ENCODE measurements around the gene PTPRK.

PTPRK gene

DNA sequence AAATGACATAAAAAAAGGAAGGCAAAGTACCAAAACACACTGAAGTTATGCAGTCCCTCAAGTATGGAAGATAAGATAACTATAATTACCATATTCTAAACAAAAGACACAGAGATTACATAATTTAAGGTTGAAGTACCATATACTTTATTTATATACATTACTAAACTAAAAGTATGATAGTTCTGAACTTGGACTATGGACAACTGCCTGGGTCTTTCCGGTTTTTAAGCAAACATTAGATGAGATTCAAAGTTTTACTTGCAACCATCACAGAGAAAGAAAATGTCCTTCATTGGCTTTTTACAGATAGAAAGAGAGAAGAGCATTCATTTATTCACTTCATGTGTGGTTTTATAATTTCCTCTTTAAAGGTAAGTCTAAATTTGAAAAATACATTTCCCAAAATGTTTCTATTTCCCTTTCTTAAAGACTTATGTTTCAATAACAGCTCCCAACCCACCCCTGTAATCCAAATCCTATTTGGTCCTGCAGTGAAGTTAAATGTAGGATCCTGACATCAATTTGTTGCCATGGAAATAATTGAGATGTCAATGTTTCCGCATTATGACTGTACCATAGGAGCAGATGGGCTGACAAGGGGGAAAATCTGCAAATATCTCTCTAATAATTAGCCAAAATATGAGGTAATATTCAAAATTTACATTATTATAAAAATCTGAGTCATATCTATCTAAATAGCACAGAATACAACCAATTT lies 63.7 kb downstream of the PTPRK start:
- Histone ChIP-seq H3K79me2 (ENCODE audit: low read length) (no peaks in the 10 kb centered on the region), H3K4me3 (ENCODE audit: low read length) (no peak overlapping the region), H4K20me1 (ENCODE audit: insufficient read depth, low read length) (no peaks in the 10 kb centered on the region), H2AFZ (ENCODE audit: low read depth, low read length) (no peak overlapping the region), H3K27ac (ENCODE audit: low read length) (no peak overlapping the region), H3K9me3 (ENCODE audit: insufficient read depth, low read length) (no peaks in the 10 kb centered on the region), H3K27me3 (ENCODE audit: low read depth, low read length) (no peaks in the 10 kb centered on the region), H3K4me1 (ENCODE audit: low read length) (no peaks in the 10 kb centered on the region), H3K36me3 (replicated peaks; ENCODE audit: low read depth, low read length) (no peaks in the 10 kb centered on the region), H3K4me2 (ENCODE audit: low read length) (no peak overlapping the region), H3K9ac (ENCODE audit: low read length) (no peak overlapping the region)
- TF ChIP-seq, protein P1, sequence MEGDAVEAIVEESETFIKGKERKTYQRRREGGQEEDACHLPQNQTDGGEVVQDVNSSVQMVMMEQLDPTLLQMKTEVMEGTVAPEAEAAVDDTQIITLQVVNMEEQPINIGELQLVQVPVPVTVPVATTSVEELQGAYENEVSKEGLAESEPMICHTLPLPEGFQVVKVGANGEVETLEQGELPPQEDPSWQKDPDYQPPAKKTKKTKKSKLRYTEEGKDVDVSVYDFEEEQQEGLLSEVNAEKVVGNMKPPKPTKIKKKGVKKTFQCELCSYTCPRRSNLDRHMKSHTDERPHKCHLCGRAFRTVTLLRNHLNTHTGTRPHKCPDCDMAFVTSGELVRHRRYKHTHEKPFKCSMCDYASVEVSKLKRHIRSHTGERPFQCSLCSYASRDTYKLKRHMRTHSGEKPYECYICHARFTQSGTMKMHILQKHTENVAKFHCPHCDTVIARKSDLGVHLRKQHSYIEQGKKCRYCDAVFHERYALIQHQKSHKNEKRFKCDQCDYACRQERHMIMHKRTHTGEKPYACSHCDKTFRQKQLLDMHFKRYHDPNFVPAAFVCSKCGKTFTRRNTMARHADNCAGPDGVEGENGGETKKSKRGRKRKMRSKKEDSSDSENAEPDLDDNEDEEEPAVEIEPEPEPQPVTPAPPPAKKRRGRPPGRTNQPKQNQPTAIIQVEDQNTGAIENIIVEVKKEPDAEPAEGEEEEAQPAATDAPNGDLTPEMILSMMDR (IDR thresholded peaks at IDR 0.05; ENCODE audit: low read depth, low read length) = no peak
- TF ChIP-seq EZH2phosphoT487 (IDR thresholded peaks at IDR 0.05; ENCODE audit: low read depth) = no peak

DNA sequence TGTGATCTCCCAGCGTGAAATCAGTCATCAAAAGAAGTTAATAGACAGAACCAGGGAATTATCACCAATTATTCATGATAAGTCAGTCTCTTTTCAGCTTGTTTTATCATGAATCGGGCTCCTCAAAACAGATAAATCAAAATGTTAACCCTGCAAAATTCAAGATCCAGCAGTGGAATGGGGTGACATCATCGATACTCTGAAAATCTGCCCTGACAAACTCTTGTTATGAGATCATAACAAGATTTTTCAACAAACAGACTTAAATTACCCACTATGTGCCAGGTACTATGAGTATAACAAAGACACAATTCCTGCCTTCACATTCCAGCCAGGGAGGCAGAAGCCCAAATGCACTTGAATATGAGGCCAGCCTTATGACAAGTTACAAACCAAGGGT lies 64.4 kb downstream of the PTPRK start:
- TF ChIP-seq, protein P1 (IDR thresholded peaks at IDR 0.05; ENCODE audit: low read depth, low read length) = no peak
- TF ChIP-seq EZH2phosphoT487 (IDR thresholded peaks at IDR 0.05; ENCODE audit: low read depth) = no peak
- no peaks in the 10 kb centered on the region for H3K36me3 ChIP-seq (replicated peaks; ENCODE audit: low read depth, low read length)
- no peaks in the 10 kb centered on the region for H3K9me3 ChIP-seq (ENCODE audit: insufficient read depth, low read length)
- no peaks in the 10 kb centered on the region for H3K27me3 ChIP-seq (ENCODE audit: low read depth, low read length)
- no peak overlapping the region for H3K4me3 ChIP-seq (ENCODE audit: low read length)
- no peaks in the 10 kb centered on the region for H3K4me1 ChIP-seq (ENCODE audit: low read length)
- H4K20me1 ChIP-seq (ENCODE audit: insufficient read depth, low read length) = no peaks in the 10 kb centered on the region
- H3K4me2 ChIP-seq (ENCODE audit: low read length) = no peak overlapping the region
- no peak overlapping the region for H3K9ac ChIP-seq (ENCODE audit: low read length)
- no peak overlapping the region for H2AFZ ChIP-seq (ENCODE audit: low read depth, low read length)
- no peaks in the 10 kb centered on the region for H3K79me2 ChIP-seq (ENCODE audit: low read length)
- H3K27ac ChIP-seq (ENCODE audit: low read length) = no peak overlapping the region

GRCh38 chr6:128452713-128453112 lies 67.7 kb downstream of the PTPRK start:
- Histone ChIP-seq H3K4me1 (ENCODE audit: low read length) (no peaks in the 10 kb centered on the region), H3K9ac (ENCODE audit: low read length) (no peak overlapping the region), H3K4me3 (ENCODE audit: low read length) (no peak overlapping the region), H3K9me3 (ENCODE audit: insufficient read depth, low read length) (no peaks in the 10 kb centered on the region), H3K27me3 (ENCODE audit: low read depth, low read length) (no peaks in the 10 kb centered on the region), H4K20me1 (ENCODE audit: insufficient read depth, low read length) (no peaks in the 10 kb centered on the region), H3K79me2 (ENCODE audit: low read length) (no peaks in the 10 kb centered on the region), H3K4me2 (ENCODE audit: low read length) (no peak overlapping the region), H3K27ac (ENCODE audit: low read length) (no peak overlapping the region), H2AFZ (ENCODE audit: low read depth, low read length) (no peak overlapping the region), H3K36me3 (replicated peaks; ENCODE audit: low read depth, low read length) (no peaks in the 10 kb centered on the region)
- TF ChIP-seq, protein P1 (IDR thresholded peaks at IDR 0.05; ENCODE audit: low read depth, low read length) = no peak
- TF ChIP-seq EZH2phosphoT487 (IDR thresholded peaks at IDR 0.05; ENCODE audit: low read depth) = no peak

GRCh38 chr6:128446497-128446896 lies 73.9 kb downstream of the PTPRK start:
- Histone ChIP-seq H3K9me3 (ENCODE audit: insufficient read depth, low read length) (no peaks in the 10 kb centered on the region), H3K27me3 (ENCODE audit: low read depth, low read length) (no peaks in the 10 kb centered on the region), H4K20me1 (ENCODE audit: insufficient read depth, low read length) (no peaks in the 10 kb centered on the region), H3K9ac (ENCODE audit: low read length) (no peak overlapping the region), H3K27ac (ENCODE audit: low read length) (no peak overlapping the region), H3K36me3 (replicated peaks; ENCODE audit: low read depth, low read length) (no peaks in the 10 kb centered on the region), H3K4me1 (ENCODE audit: low read length) (no peaks in the 10 kb centered on the region), H3K4me3 (ENCODE audit: low read length) (no peak overlapping the region), H2AFZ (ENCODE audit: low read depth, low read length) (no peak overlapping the region), H3K4me2 (ENCODE audit: low read length) (no peak overlapping the region), H3K79me2 (ENCODE audit: low read length) (no peaks in the 10 kb centered on the region)
- TF ChIP-seq, protein P1 (IDR thresholded peaks at IDR 0.05; ENCODE audit: low read depth, low read length) = no peak
- no peak for TF ChIP-seq EZH2phosphoT487 (IDR thresholded peaks at IDR 0.05; ENCODE audit: low read depth)

Measured in OCI-LY3 (cell line).